ENCODE data around the gene ANGPTL2. TPM values are rescaled to one million over a fixed set of nuclear protein-coding genes. Genes with fewer than 3 reads are reported as not detected.

Gene ANGPTL2
- total and polyA plus RNA-seq, 4 donors, result 0.93 to 3.2 (median 1.9) TPM

DNA sequence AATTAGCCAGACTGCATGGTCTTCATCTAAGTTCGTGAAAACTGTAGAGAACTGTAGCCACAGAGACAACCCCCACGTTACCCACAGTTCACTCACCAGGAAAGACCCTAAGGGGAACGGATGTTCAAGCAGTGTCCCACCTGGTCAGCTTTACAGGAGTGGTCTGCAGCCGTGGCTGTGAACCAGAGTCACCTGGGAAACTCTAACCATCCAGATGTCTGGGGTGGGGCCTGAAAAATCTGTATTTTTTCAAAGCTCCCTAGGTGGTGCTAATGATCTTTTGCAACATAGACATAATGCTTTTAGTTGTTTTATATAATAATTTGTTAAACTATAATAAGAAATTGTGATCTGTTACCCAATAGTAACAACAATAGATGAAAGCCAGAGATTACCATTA lies 47.7 kb upstream of the ANGPTL2 start:
- H3K9ac ChIP-seq (ENCODE audit: low read depth in 1 of 2, low read length in 2 of 2), result no peak overlapping the region
- H3K27me3 ChIP-seq (ENCODE audit: control insufficient read depth in 4 of 4, insufficient read depth in 4 of 4, low read length in 3 of 4), result no peaks in the 10 kb centered on the region
- 92% methylated on average over 4 of the region's 4 CpGs for WGBS
- H3K4me1 ChIP-seq (ENCODE audit: control insufficient read depth in 4 of 4, insufficient read depth in 4 of 4, low read length in 3 of 4), result no peaks in the 10 kb centered on the region
- H3K4me3 ChIP-seq (ENCODE audit: low read depth in 1 of 3, low read length in 3 of 3), result no peak overlapping the region
- H3K27ac ChIP-seq (ENCODE audit: low read depth in 1 of 2, low read length in 2 of 2), result no peak overlapping the region
- no peaks in the 10 kb centered on the region for H3K9me3 ChIP-seq (ENCODE audit: control insufficient read depth in 4 of 4, low read length in 3 of 4)
- TF ChIP-seq YY1 (IDR thresholded peaks at IDR 0.05) (no peak), JUND (IDR thresholded peaks at IDR 0.05) (no peak), FOXA1 (IDR thresholded peaks at IDR 0.05) (no peak), HNF4G (IDR thresholded peaks at IDR 0.05) (no peak), SP1 (IDR thresholded peaks at IDR 0.05) (no peak), GABPA (IDR thresholded peaks at IDR 0.05 in 1 of 2, conservative IDR thresholded peaks at IDR 0.05 in 1 of 2) (no peak), TAF1 (conservative IDR thresholded peaks at IDR 0.05) (no peak), HNF4A (conservative IDR thresholded peaks at IDR 0.05) (no peak), EGR1 (IDR thresholded peaks at IDR 0.05; ENCODE audit: low read depth in 2 of 2) (no peak)
- TF ChIP-seq, protein P1, sequence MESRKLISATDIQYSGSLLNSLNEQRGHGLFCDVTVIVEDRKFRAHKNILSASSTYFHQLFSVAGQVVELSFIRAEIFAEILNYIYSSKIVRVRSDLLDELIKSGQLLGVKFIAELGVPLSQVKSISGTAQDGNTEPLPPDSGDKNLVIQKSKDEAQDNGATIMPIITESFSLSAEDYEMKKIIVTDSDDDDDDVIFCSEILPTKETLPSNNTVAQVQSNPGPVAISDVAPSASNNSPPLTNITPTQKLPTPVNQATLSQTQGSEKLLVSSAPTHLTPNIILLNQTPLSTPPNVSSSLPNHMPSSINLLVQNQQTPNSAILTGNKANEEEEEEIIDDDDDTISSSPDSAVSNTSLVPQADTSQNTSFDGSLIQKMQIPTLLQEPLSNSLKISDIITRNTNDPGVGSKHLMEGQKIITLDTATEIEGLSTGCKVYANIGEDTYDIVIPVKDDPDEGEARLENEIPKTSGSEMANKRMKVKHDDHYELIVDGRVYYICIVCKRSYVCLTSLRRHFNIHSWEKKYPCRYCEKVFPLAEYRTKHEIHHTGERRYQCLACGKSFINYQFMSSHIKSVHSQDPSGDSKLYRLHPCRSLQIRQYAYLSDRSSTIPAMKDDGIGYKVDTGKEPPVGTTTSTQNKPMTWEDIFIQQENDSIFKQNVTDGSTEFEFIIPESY (IDR thresholded peaks at IDR 0.05), result no peak
- TF ChIP-seq, protein P2, sequence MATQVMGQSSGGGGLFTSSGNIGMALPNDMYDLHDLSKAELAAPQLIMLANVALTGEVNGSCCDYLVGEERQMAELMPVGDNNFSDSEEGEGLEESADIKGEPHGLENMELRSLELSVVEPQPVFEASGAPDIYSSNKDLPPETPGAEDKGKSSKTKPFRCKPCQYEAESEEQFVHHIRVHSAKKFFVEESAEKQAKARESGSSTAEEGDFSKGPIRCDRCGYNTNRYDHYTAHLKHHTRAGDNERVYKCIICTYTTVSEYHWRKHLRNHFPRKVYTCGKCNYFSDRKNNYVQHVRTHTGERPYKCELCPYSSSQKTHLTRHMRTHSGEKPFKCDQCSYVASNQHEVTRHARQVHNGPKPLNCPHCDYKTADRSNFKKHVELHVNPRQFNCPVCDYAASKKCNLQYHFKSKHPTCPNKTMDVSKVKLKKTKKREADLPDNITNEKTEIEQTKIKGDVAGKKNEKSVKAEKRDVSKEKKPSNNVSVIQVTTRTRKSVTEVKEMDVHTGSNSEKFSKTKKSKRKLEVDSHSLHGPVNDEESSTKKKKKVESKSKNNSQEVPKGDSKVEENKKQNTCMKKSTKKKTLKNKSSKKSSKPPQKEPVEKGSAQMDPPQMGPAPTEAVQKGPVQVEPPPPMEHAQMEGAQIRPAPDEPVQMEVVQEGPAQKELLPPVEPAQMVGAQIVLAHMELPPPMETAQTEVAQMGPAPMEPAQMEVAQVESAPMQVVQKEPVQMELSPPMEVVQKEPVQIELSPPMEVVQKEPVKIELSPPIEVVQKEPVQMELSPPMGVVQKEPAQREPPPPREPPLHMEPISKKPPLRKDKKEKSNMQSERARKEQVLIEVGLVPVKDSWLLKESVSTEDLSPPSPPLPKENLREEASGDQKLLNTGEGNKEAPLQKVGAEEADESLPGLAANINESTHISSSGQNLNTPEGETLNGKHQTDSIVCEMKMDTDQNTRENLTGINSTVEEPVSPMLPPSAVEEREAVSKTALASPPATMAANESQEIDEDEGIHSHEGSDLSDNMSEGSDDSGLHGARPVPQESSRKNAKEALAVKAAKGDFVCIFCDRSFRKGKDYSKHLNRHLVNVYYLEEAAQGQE (IDR thresholded peaks at IDR 0.05), result no peak
- TF ChIP-seq, protein P3, sequence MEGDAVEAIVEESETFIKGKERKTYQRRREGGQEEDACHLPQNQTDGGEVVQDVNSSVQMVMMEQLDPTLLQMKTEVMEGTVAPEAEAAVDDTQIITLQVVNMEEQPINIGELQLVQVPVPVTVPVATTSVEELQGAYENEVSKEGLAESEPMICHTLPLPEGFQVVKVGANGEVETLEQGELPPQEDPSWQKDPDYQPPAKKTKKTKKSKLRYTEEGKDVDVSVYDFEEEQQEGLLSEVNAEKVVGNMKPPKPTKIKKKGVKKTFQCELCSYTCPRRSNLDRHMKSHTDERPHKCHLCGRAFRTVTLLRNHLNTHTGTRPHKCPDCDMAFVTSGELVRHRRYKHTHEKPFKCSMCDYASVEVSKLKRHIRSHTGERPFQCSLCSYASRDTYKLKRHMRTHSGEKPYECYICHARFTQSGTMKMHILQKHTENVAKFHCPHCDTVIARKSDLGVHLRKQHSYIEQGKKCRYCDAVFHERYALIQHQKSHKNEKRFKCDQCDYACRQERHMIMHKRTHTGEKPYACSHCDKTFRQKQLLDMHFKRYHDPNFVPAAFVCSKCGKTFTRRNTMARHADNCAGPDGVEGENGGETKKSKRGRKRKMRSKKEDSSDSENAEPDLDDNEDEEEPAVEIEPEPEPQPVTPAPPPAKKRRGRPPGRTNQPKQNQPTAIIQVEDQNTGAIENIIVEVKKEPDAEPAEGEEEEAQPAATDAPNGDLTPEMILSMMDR (IDR thresholded peaks at IDR 0.05; ENCODE audit: low read depth, low read length, missing input control), result no peak
- TF ChIP-seq, protein P4, sequence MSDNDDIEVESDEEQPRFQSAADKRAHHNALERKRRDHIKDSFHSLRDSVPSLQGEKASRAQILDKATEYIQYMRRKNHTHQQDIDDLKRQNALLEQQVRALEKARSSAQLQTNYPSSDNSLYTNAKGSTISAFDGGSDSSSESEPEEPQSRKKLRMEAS (IDR thresholded peaks at IDR 0.05), result no peak
- no peak for DNase-seq (ENCODE audit: low spot score)
- no peaks in the 10 kb centered on the region for H3K36me3 ChIP-seq (ENCODE audit: control insufficient read depth in 4 of 4, insufficient read depth in 3 of 4, low read depth in 1 of 4, low read length in 3 of 4)

DNA sequence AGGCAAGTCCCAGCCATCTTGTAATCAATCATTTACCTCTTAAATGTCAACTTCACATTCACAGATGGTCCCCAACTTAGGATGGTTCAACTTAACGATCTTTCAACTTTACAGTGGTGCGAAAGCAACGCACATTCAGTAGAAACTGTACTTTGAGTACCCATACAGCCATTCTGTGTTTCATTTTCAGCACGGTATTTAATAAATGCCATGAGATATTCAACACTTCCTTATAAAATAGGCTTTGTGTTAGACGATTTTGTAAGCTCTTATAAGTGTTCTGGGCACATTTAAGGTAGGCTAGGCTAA lies 47.1 kb upstream of the ANGPTL2 start:
- Histone ChIP-seq H3K27ac (ENCODE audit: low read depth in 1 of 2, low read length in 2 of 2) (no peak overlapping the region), H3K27me3 (ENCODE audit: control insufficient read depth in 4 of 4, insufficient read depth in 4 of 4, low read length in 3 of 4) (no peaks in the 10 kb centered on the region), H3K36me3 (ENCODE audit: control insufficient read depth in 4 of 4, insufficient read depth in 3 of 4, low read depth in 1 of 4, low read length in 3 of 4) (no peaks in the 10 kb centered on the region), H3K9me3 (ENCODE audit: control insufficient read depth in 4 of 4, low read length in 3 of 4) (no peaks in the 10 kb centered on the region), H3K4me1 (ENCODE audit: control insufficient read depth in 4 of 4, insufficient read depth in 4 of 4, low read length in 3 of 4) (no peaks in the 10 kb centered on the region), H3K4me3 (ENCODE audit: low read depth in 1 of 3, low read length in 3 of 3) (no peak overlapping the region), H3K9ac (ENCODE audit: low read depth in 1 of 2, low read length in 2 of 2) (no peak overlapping the region)
- TF ChIP-seq YY1 (IDR thresholded peaks at IDR 0.05) (no peak), TAF1 (conservative IDR thresholded peaks at IDR 0.05) (no peak)
- TF ChIP-seq, protein P3 (IDR thresholded peaks at IDR 0.05; ENCODE audit: low read depth, low read length, missing input control), result no peak
- DNase-seq (ENCODE audit: low spot score), result no peak
- WGBS, result 82% methylated on average over 5 of the region's 5 CpGs
